Adipocyte (in vitro differentiated cells): ENCODE results near the gene RYR3.
"Not testable (repeated sequence)": the region's sequence is repeated elsewhere in the genome, so short reads cannot be mapped to it uniquely, and the experiment has no call there.

Source experiments
- DNase-seq: peaks from one replicate; pipeline ENCODE4 v3.0.0-alpha.2; 2015; ENCODE audit warnings: low read depth
- H3K27me3 ChIP-seq: replicated peaks from 2 replicates; pipeline ENCODE4 v1.7.0; 2013; ENCODE audit warnings: mild to moderate bottlenecking, low read length, moderate library complexity; ENCODE audit not compliant: control insufficient read depth, insufficient read depth
- H3K36me3 ChIP-seq: 2 replicates; pipeline ENCODE4 v1.7.0; 2013; ENCODE audit warnings: low read length, mild to moderate bottlenecking, moderate library complexity; ENCODE audit not compliant: control insufficient read depth, insufficient read depth, severe bottlenecking
- H3K4me1 ChIP-seq: 2 replicates; pipeline ENCODE4 v1.7.0; 2013; ENCODE audit warnings: mild to moderate bottlenecking, low read length, moderate library complexity; ENCODE audit not compliant: control insufficient read depth, insufficient read depth
- H3K4me3 ChIP-seq: 2 replicates; pipeline ENCODE4 v1.7.0; 2013; ENCODE audit warnings: mild to moderate bottlenecking, low read length, moderate library complexity
- H3K9ac ChIP-seq: 2 replicates; pipeline ENCODE4 v1.7.0; 2013; ENCODE audit warnings: mild to moderate bottlenecking, low read length, moderate library complexity
- H3K9me3 ChIP-seq: 2 replicates; pipeline ENCODE4 v1.7.0; 2013; ENCODE audit warnings: mild to moderate bottlenecking, low read length, moderate library complexity; ENCODE audit not compliant: control insufficient read depth

RYR3 gene

DNA sequence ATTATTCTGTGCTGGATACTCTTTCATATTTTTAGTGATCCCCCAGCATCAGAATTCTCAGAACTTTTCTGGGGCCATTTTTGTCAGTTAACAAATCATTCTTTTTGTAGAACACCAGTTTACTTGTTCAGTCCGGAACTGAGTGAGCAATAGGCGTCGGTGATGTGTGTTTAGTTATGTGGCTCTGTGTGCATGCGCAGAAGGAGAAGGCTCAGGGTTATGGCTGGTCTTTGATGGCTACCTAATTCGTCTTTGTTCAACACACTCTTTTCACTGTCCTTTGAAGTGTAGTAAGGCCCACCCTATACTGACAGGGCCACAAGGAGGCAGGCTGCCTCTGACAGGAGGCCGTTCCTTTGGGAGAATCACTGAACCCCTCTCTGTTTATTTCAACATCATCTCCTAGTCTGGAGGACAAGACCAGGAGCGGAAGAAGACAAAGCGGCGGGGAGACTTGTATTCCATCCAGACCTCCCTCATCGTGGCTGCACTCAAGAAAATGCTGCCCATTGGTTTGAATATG is 499.4 kb downstream of the RYR3 start:
- Histone ChIP-seq H3K27me3 (peaks cover 49% of the 10 kb centered on the region), H3K4me3 (no peak overlapping the region), H3K9ac (no peak overlapping the region), H3K9me3 (peaks cover 17% of the 10 kb centered on the region), H3K4me1 (peaks cover 8% of the 10 kb centered on the region), H3K36me3 (no peaks in the 10 kb centered on the region)
- DNase-seq: no peak

DNA sequence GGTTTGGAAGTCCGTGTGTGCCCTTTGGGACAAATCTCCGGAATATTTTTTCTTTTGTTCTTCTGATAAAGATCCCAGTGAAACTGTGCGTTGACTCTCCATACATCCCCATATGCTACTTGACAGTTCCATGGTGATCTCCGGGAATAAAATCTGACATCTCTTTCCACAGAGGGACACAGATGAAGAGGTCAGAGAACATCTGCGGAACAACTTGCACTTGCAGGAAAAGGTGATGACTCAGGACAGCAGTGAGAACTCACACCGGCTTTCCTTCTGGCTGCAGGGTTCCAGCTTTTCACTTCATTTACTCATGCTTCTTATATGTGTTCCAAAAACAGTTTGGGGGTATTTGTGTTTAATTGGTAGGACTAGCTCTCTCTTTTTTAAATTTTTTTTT is 500.0 kb downstream of the RYR3 start:
- Histone ChIP-seq H3K4me3 (no peak overlapping the region), H3K9me3 (peaks cover 18% of the 10 kb centered on the region), H3K4me1 (peaks cover 8% of the 10 kb centered on the region), H3K36me3 (no peaks in the 10 kb centered on the region), H3K9ac (no peak overlapping the region), H3K27me3 (peaks cover 56% of the 10 kb centered on the region)
- no peak for DNase-seq

DNA sequence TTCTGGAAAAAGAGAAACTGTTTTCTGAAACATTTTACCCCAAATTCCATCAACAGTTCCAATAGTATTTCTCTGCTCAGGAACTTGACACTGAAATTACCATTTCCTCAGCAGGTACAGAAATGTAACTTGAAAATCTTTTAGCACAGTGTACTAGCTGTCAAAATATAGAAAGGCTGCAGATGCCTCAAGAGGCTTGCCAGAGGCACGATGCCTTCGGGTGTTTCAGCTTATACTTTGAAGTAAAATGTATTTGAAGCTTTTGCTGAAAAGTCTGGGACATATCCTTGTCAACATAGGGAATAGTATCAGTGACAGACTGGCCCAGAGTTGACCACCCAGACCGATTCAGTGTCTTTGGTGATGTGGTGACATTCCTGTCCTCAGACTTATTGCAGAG is 503.1 kb downstream of the RYR3 start:
- H3K4me3 ChIP-seq: no peak overlapping the region
- DNase-seq: no peak
- no peaks in the 10 kb centered on the region for H3K36me3 ChIP-seq
- peaks cover 24% of the 10 kb centered on the region for H3K9me3 ChIP-seq
- peaks cover 4% of the 10 kb centered on the region for H3K4me1 ChIP-seq
- H3K27me3 ChIP-seq: peaks cover 45% of the 10 kb centered on the region
- no peak overlapping the region for H3K9ac ChIP-seq

DNA sequence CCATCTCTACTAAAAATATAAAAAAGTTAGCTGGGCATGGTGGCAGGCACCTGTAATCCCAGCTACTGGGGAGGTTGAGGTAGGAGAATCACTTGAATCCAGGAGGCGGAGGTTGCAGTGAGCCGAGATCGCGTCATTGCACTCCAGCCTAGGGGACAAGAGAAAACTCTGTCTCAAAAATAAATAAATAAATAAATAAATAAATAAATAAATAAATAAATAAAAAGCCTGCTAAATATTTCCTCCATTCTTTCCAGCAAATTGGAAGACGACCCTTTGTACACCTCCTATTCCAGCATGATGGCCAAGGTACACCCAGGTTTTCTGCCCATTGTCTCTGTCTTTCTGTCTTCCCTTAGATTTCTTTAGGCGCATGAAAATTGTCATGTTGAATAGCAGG is 508.7 kb downstream of the RYR3 start:
- H3K9me3 ChIP-seq, H3K4me1 ChIP-seq, H3K9ac ChIP-seq, H3K4me3 ChIP-seq, H3K36me3 ChIP-seq, DNase-seq: not testable (repeated sequence)
- peaks cover 19% of the 10 kb centered on the region for H3K27me3 ChIP-seq

DNA sequence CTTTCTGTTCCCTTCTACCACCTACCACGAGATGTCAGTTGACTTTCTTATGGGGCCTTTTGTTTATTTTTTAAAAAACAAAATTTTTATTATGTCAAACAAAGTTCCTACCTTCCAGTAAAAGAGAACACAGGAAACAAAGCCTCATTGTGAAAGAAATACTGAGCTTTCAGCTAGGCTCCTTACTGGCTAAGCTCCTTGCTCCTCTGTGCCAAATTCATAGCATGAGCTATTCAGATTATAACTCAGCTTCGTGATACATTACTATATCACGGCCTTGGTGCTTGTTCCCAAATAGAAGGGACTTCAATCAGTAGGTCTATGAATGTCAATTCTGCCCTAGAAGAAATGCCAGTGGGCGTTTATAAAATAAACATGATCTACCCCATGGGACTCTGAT is 511.7 kb downstream of the RYR3 start:
- no peak for DNase-seq
- H3K4me1 ChIP-seq: no peaks in the 10 kb centered on the region
- H3K4me3 ChIP-seq: no peak overlapping the region
- no peaks in the 10 kb centered on the region for H3K9me3 ChIP-seq
- H3K9ac ChIP-seq: no peak overlapping the region
- no peaks in the 10 kb centered on the region for H3K27me3 ChIP-seq
- H3K36me3 ChIP-seq: no peaks in the 10 kb centered on the region

DNA sequence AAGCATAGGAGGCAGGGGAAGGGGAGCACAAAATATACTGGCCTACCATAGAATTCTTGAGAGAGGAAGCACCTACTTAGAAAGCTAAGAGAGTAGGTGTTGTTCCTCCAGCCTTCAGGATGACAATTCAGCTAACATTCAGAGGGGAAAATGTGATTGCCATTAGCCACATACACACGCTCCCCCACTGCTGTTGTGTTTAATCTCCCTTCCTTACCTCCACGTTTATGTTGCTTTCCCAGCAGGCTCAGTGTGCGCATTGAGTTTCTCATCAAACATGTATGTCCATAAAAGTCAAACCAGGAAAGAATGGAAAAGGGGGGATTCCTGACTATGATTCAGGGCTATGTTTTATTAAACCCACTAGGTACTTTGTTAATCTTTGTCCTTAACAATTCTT is 512.4 kb downstream of the RYR3 start:
- Histone ChIP-seq H3K9me3 (peaks cover 6% of the 10 kb centered on the region), H3K4me1 (no peaks in the 10 kb centered on the region), H3K27me3 (no peaks in the 10 kb centered on the region), H3K9ac (no peak overlapping the region), H3K36me3 (no peaks in the 10 kb centered on the region), H3K4me3 (no peak overlapping the region)
- no peak for DNase-seq

DNA sequence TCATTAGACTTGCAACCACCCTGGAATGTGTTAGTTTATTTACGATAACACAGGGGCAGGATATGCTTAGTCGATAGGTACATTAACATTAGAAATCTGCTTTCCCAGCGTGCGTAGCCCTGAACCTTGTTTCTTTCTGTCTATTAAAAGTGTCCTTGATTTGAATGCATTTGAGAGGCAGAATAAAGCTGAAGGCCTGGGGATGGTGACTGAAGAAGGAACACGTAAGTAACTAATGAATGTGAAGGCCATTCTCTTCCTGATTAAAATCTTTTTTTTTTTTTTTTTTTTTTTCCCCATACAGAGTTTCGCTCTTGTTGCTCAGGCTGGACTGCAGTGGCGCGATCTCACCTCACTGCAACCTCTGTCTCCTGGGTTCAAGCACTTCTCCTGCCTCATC is 514.7 kb downstream of the RYR3 start:
- DNase-seq: no peak
- Histone ChIP-seq H3K36me3 (no peaks in the 10 kb centered on the region), H3K27me3 (no peaks in the 10 kb centered on the region), H3K4me1 (no peaks in the 10 kb centered on the region), H3K4me3 (no peak overlapping the region), H3K9ac (no peak overlapping the region), H3K9me3 (peaks cover 14% of the 10 kb centered on the region)

DNA sequence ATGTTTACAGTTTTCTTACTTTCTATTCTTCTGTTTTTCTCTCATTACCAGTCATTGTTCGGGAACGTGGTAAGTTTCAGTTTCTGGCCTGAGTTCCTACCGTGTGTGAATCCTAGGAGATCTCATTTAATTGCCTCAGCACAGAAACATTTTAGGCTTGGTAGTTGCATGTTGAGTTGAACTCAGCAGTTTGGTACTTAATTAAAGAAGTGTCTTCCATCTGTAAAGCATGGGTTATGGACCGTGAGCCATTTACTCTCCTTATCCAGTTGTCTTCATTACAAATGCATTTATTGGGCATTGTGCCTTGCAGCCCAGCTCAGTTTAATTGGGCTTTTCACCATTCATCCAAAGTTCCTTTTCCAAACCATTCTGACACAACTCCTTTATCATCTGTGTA is 515.4 kb downstream of the RYR3 start:
- Histone ChIP-seq H3K9ac (no peak overlapping the region), H3K4me3 (no peak overlapping the region), H3K9me3 (peaks cover 14% of the 10 kb centered on the region), H3K4me1 (no peaks in the 10 kb centered on the region), H3K27me3 (no peaks in the 10 kb centered on the region), H3K36me3 (no peaks in the 10 kb centered on the region)
- DNase-seq: no peak

DNA sequence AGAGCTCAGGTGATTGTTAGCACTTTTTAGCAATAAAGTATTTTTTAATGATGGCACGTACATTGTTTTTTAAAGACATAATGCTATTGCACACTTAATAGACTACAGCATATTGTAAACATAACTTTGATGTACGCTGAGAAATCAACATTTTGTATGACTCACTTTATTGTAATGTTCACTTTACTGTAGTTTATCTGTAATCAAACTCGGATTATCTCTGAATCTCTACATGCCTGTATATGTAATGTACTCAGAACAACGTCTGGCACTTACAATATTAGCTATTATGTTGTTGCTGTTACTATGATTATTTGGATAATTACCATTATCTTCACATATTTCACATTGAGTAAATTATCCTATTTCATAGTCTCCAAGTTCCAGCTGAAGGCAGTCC is 519.6 kb downstream of the RYR3 start:
- Histone ChIP-seq H3K4me3 (no peak overlapping the region), H3K36me3 (no peaks in the 10 kb centered on the region), H3K9ac (no peak overlapping the region), H3K27me3 (no peaks in the 10 kb centered on the region), H3K9me3 (peaks cover 14% of the 10 kb centered on the region), H3K4me1 (no peaks in the 10 kb centered on the region)
- no peak for DNase-seq

DNA sequence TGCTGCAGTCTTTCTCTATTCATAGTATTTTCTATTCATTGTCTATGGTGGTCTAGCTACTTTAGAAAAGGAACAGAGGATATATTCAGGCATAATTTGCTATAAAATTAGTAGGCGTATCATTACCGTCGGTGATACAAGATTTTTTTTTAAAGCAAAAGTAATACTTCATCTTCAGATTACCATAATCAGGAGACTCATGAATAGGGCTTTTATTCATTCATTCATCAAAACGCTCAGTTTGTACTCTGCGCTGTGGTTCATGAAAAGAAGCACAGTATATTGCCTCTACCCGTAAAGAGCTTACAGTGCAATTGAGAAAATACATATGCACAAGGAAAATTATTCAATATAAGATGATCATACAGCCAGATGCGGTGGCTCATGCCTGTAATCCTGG is 520.9 kb downstream of the RYR3 start:
- no peaks in the 10 kb centered on the region for H3K27me3 ChIP-seq
- peaks cover 14% of the 10 kb centered on the region for H3K9me3 ChIP-seq
- H3K36me3 ChIP-seq: no peaks in the 10 kb centered on the region
- no peak for DNase-seq
- H3K4me3 ChIP-seq: no peak overlapping the region
- H3K4me1 ChIP-seq: no peaks in the 10 kb centered on the region
- H3K9ac ChIP-seq: no peak overlapping the region

DNA sequence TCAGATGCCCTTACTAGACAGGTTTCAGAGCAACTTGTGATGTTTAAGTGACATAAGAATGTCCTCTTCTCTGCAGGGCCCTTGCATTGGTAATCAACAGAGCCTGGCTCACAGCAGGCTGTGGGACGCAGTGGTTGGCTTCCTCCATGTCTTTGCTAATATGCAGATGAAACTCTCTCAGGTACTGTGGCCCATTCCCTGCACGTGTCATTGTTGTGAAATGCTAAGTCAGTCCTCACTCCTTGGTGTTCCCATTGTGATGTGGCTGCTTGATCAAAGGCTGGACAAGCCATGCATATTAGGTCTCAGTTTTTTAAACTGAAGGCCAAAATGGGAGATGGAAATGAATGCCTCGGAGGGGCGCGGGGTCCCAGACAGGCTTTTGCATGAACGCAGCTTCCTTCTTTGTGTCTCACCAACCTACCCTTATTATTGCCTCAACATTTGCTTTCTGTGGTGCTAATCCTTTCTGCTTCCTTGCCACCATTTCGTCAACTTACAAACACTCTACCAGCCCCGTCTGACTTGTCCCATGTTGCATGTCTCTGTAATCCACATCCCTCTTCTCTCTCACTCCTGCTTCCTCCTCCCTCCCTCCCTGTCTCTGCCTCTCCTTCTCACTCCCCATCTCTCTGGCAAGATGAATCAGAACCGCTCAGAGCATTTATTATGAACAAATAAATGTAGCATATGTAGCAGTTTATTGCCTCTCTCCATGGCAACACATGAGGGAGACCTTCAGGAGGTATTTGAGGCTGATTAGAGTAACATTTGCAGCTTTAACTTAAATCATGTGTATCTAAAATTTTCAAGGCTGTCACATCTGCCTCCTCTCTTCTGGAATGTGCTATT is 524.4 kb downstream of the RYR3 start:
- no peaks in the 10 kb centered on the region for H3K36me3 ChIP-seq
- no peaks in the 10 kb centered on the region for H3K4me1 ChIP-seq
- no peaks in the 10 kb centered on the region for H3K9me3 ChIP-seq
- no peak overlapping the region for H3K9ac ChIP-seq
- H3K27me3 ChIP-seq: peaks cover 2% of the 10 kb centered on the region
- no peak overlapping the region for H3K4me3 ChIP-seq
- peak; percentile 6 for DNase-seq

DNA sequence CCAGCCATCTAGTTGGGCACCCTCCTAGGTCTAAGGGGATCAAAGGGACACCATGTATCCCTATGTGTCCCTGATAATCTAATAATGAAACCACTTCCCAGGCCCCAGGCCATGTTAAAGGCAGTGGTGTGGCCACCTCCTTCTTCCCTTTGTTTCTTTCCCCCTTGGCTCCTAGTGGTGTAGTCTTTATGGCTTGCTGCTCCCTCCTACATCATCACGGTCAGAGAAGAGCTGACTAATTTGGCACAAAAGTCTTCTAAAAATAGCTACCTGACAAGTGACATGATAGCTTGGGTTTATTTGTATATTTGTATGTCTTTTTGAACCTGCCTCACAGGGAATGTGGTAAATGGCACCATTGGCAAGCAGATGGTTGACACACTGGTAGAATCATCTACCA is 526.5 kb downstream of the RYR3 start:
- Histone ChIP-seq H3K4me3 (no peak overlapping the region), H3K4me1 (no peaks in the 10 kb centered on the region), H3K9me3 (no peaks in the 10 kb centered on the region), H3K36me3 (no peaks in the 10 kb centered on the region), H3K9ac (no peak overlapping the region), H3K27me3 (peaks cover 6% of the 10 kb centered on the region)
- DNase-seq: no peak
